HG02973 (cell line): ENCODE results near the gene PLCB1.
A peak's percentile ranks its signal among the peaks of the same experiment; 100 is the strongest.
"Not testable (repeated sequence)": the region's sequence is repeated elsewhere in the genome, so short reads cannot be mapped to it uniquely, and the experiment has no call there.

Source experiments
- ATAC-seq: cut with Tn5 transposase; IDR thresholded peaks from one replicate; pipeline ENCODE4 v1.9.1; 2021; ENCODE audit warnings: moderate library complexity; ENCODE audit not compliant: unreplicated experiment

PLCB1 gene

DNA sequence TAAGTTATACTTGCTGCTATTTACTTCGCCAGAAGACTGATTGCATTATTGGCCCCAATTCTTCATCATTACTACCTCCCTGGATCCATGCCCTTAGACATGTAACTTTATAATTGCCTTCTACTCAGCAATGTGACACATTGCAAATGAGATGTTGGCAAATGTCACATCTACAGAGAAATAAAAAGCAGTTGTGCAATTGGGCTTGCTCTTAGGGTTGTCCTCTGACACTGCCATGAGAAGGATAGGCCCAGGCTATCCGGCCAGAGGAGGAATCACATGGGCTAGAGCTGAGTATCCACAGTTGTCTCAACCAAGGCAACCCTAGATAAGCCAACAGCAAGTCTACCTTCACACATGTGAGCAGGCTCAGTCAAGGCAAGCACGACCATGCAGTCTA is 447.0 kb downstream of the PLCB1 start:
- ATAC-seq: no peak

DNA sequence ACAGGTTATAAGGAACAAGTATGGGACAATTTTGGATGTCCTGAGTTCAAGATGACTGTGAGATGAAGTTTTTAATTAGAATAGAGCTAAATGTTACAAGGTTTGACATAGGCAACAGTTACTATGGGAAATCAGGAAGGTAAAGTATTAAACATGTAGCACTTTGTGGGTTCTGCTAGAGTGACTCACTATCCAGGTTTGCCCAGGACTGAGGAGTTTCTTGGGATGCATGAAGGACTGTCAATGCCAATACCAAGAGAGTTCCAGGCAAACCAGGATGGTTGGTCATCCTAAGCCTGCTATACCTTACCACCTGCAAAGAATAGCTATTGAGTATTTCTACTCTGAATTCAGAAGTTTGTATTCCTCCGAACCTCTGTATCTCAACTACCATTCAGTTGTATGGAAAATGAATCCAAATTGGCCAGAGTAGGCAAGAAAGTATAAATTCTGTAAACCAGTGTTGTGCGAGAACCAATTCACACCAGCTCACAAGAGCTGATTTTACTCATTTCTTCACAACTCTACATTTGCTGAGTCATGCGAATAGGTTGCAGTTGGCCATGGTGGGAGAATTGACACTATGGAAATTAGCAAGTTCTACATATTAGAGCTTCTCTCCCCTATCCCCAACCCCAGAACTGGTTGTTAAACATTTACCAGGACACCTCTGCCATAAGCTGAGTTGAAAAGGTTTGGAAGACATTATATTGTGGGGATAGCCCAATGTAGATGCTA is 449.5 kb downstream of the PLCB1 start:
- no peak for ATAC-seq

DNA sequence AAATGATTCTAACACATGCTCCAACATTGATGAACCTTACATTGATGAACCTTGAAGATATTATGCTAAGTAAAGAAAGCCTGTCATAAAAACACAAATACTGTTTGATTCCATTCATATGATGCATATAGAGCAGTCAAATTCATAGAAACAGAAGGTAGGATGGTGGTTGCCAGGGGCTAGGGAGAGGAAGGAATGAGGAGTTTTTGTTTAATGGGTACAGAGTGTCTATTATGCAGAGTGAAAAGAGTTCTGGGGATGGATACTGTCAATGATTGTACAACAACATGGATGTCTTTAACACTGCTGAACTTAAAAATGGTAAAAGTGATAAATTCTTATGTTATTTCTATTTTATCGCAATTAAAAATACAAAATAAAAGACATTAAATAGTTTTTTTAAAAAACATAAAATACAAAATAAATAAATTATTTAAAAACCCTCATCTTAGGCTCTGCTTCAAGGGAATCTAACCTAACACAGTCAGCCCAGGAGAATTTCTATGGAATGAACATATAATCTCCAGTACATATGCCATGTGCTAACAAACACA is 451.0 kb downstream of the PLCB1 start:
- ATAC-seq: no peak

DNA sequence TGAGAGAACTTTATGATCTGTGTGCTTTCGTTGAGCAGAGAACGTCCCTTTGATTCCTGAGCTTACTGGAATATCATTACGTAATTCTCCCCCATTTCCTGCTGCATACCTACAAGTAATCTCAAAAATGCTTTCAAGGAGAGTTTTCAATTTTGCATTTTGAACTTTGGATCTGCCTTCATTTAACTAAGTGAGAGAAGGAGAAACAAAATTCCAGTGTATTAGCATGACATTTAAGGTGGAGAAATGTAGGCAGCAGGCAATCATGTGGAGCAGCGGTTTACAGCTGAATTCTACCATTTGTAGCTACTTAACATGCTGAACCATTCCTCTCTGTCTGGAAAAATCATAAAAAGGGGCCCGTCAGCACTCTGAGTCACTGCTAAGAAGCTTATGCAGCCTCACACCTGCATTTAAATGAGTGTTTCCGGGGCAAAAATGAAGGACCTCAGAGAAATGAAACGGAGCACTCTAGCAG is 451.5 kb downstream of the PLCB1 start:
- ATAC-seq: no peak

DNA sequence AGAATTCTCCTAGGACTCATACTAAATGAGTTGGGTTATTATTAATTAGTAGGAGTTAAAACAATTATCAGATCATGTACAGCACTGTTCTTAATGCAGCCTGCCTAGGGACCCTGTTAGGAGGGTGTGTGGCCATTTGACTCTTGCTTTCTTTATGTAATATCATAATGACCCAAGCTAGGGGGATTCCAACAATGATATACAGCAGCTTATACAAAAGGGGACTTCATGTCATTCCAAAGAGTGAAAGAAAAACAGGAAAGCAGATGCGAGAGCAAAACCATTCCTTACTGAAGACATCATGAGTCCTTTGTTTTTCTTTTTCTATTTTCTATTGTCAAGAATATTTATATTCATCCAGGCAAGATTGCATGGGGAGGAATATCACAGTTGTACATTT is 455.2 kb downstream of the PLCB1 start:
- no peak for ATAC-seq

DNA sequence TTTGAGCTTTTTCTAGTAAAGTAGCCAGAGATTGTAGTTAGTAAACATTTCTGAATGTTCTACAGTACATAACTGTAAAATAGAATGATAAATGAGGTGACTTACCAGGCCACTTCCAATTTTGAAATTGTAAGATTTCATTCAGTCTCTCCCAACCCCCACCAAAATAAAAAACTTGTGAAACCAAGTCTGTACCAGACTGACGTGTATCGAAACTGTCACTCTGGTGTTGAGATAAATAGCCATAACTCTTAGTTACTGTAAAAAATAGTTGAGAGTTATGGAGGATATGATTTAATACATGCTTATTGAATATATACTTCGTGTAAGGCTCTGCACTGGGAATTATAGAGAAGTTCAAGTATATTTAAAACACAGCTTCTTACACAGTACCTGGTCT is 455.7 kb downstream of the PLCB1 start:
- ATAC-seq: no peak

DNA sequence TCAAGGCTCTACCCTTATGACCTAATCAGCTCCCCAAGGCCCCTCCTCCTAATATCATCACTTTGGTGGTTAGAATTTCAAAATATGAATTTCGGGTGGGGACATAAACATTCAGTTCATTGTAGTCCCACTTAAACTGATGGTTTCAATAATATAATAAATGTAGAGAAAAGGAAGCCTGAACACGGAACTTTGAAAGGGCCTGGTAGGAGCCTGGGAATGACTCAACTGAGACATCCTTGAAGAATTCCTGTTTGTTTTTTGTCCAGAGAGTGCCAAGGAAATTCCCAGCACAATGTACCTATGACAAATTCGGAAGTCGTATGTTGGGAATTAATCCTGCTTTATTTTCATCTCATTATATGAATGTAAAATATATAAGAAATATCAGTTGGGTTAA is 457.9 kb downstream of the PLCB1 start:
- no peak for ATAC-seq

DNA sequence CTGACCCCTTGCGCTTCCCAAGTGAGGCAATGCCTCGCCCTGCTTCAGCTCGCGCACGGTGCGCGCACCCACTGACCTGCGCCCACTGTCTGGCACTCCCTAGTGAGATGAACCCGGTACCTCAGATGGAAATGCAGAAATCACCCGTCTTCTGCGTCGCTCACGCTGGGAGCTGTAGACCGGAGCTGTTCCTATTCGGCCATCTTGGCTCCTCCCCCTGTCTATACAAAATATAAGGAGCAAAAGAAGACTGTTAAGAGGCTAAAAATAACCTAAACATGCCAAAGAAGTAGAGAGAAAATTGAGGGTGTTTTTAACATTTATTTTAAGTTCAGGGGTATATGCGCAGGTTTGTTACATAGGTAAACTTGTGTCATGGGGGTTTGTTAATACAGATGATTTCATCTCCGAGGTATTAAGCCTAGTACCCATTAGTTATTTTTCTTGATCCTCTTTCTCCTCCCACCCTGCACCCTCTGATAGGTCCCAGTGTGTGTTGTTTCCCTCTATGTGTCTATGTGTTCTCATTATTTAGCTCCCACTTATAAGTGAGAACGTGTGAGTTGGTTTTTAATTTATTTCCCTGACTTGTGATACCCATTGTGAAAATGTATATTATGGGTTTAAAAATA is 469.0 kb downstream of the PLCB1 start:
- not testable (repeated sequence) for ATAC-seq

DNA sequence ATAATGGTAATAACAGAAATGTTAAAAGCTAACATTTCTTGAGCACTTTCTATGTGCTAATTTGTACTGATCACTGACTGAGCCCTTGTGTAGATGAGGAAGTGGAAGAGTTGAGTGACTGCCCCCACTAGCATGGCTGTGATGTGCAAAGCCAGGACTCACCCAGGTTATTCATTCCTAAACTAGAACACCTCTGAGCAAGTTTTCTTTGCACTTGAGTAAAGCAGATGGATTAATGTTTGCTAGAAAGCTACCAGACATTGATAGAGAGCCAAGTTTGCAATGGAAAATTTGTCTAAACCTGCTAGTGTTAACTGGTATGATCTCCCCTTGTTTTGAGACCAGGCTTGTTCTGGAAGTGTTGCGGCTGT is 469.5 kb downstream of the PLCB1 start:
- ATAC-seq: peak; percentile 91

DNA sequence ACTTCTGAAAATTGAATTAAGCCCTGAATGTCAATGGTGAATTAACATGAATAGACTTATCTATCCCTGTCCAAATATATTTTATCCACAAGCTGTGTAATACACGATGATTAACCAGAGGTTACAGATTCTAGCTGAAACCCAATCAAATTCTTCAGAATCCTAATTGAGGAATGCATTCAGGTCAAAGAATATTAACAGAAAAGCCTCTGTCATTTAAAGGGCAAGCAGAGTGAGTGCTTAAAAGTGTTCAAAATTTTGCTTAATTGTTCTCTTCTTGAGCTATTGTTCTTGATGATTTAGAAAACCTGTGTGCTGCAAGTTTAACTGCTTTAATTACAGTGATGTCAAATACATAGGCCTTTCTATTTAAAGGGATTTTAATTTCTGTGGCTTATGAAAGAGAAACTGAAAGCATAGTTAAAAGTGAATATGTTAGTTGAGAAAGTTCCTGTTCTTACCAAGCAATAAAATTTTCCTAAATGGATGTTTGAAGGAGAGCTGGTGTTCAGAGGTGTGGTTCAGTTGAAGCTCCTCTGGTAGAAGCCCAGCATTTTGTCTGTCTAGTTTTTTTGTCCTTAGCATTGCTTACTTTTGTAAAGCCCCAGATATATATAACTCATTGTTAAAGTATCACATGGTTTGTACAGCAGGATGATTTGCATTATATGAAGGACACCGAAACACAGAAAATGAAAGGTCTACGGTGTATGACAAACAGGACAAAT is 470.5 kb downstream of the PLCB1 start:
- peak; percentile 83 for ATAC-seq

DNA sequence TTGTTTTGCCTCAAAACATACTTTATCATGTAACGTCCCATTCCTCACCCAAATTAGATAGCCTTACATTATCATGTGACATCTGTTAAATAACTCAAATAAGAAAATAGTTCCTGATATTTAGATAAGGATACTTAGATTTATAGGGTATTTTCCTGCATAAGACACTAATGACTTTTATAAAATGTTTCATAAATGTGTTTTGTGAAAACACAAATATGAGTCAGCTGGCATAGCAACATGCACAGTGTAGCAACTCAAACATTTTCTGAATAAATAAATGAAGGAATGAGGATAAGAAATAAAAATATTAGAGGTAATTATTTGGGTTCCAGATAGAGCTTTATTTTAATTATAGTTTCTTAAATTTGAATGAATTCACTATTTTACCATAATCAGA is 476.4 kb downstream of the PLCB1 start:
- no peak for ATAC-seq

DNA sequence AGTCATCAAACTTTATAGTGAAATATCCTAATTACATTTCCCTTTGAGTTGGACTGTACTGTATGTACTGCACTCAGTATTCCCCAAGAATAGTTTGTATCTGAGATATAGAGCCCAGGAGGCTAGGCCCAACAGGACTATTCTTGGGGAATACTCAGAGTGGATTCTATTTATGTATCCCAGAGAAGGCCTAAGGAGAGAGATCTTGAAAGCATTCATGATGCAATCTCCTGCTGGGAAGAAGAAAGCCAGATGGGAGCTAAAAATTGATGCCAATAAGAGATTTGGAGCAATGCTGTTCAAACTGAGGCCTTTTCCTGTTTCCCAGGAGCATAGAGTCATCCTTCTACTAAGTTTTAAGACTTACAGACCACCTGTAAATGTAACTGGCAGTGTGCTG is 484.7 kb downstream of the PLCB1 start:
- no peak for ATAC-seq

DNA sequence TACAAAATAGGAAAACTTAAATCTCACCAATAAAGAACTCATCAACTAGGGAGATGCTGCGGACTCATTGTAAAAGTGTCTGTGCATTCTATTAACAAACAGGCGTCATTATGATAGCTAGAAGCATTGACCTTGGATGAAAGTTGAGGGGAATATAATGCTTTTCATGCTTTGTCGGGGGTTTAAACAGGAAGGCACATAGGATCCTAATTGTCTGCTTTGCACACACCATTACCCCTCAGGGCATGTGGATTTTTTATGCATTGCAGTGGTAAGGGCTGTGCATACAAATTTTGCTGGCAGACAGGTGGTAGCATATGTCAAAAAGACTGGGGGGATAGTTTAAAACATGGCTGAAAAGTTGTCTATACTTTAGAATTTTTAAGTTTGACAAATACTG is 488.9 kb downstream of the PLCB1 start:
- ATAC-seq: no peak

DNA sequence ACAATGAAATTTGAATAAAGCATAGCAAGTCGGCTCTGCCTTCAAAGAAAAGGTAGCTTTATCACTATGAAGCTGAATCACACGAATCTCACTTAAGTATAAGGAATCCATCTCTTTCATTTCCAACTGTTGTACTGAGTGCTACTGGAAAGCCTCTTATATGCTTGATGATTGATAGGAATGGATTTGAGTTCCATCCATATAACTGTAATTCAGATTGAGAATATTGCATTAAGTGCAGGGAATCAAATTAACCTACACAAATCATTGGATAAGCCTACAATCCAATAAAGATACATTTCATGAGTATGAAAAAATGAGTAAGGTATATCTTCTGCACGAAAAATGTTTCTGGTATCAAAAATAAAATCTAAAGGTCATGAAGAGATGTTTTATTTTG is 492.0 kb downstream of the PLCB1 start:
- no peak for ATAC-seq

DNA sequence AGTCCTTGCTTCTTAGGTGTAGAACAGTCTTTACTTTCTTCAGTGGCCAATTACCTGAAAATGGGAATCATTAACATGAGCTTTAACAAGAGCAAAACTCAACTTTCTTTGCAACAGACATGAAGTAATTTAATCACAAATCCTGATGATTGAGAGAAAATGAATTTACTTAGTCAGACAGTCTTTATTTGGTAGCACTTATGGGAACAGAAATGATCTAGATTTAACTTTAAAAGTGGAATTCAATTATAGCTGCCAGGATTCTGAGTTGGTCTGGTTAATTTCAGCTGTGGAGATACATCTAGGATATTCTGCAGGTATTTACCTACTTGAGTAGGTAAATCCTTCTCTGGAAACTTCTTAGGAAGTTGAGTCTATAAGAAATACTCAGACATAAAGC is 492.6 kb downstream of the PLCB1 start:
- ATAC-seq: no peak

DNA sequence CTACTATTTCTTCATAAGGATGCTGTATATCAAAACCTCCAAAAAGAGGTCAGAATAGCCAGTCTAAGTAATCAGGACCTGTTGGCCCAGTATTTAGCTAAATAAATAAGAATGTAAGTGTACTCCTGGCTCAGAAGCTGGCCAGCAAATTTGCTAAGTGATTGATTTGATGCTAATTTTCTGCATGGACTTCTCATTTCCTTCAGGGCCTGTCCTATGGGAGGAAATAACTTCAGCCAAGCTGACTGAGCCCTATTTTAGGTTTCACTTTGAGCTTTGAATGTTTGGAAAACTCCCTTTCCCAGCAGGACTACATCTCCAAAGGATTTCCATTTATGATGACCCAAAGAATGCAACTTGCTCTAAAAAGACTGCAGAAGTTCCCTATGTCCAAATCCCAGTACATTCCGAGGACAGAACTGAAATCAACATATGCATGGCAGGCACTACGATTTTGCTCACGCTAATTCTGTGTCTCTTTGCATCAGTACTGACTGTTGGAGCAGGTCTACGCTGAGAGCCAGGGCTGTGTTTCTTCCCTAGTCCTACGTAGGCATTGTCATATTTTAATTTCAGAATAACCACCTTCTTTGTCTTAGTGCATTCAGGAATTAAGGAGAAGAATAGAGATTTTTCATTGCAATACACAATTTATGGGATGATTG is 495.4 kb downstream of the PLCB1 start:
- ATAC-seq: no peak

DNA sequence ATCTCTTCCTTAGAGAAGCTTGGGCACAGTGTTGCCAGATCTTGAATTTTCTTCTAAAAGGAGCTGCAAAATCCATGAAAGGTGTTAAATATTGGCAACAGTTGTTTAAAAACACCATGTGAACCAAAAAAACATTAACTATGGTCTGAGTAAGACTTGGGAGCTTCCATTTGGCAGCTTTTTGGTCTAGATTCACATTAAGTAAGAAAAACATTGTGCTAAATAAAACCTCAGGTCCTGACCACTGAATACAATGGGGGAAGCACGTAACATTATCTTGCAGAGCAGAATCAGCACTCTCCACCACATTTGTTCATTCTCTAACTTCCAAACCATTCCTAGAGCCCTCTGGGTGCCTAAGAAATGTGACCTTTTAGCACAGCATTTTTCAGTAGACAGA is 499.2 kb downstream of the PLCB1 start:
- no peak for ATAC-seq

DNA sequence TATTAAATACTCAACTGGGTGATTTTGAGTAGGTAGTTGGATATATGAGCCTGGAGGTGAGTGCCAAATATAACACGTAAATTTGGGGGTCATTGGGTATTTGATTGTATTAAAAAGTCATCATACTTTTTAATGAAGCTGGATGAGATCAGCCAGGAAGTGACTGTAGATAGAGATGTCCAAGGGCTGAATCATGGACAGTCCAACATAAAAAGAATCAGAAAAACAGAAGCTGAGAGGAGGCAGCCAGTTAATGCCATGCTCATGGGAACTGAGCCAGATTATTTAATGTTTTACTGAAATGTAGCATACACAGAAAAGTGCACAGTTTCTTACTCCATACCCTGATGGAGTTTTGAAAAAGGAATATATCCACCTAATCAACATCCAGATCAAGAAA is 501.3 kb downstream of the PLCB1 start:
- no peak for ATAC-seq

DNA sequence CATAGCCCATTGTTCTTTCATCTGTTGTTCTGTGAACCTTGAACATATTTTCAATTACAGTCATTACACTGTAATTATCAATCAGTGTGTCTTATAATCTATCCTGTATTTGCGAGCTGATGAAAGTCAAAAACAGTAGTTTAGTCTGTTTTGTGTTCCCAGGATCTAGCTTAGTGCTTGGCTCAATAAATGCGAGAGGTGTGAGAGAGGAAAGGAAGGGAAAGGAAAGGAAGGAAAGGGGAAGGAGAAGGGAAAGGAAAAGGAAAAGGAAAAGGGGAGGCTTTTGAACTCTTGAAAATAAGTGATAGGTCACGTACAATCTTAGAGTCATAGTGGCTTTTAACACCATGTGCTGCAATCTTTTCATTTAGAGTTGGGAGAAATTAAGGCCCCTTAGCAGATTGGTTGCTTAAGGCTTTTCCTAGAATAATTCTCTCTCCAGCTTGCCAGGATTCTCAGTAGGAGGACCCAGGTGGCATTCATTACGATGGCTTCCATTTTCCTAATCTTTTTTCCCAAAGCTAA is 503.0 kb downstream of the PLCB1 start:
- ATAC-seq: no peak

DNA sequence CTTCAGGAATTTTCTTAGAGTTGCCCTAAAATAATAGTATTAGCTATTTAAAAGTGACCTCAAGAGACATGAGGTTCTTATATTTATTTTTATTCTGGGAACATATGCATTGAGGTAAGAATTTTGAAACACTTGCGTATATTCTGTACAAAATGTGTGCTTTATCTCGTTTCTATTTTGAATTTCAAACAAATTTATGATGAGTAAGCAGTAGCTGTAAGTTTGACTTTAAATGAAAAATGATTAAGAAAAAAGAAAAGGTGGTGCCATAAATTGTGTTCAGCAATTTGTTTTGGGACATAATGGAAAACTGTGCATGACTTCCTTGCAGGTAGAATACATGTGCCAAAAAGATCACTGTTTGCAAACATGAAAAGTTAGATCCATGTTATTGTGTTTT is 503.8 kb downstream of the PLCB1 start:
- no peak for ATAC-seq
